LNCaP clone FGC (cell line): ENCODE measurements around the gene ATG5.

Experiments used
- DNase-seq: peaks from one replicate; pipeline ENCODE4 v3.0.0-alpha.2; 2011; ENCODE audit warnings: low read depth
- H3K4me3 ChIP-seq: 2 replicates; pipeline ENCODE4 v1.5.1; 2011; ENCODE audit warnings: mild to moderate bottlenecking, low read depth, low read length, control low read depth
- TF ChIP-seq, protein P1 (sequence below): IDR thresholded peaks from 2 replicates; pipeline ENCODE4 v1.5.1; 2012; ENCODE audit warnings: mild to moderate bottlenecking; ENCODE audit not compliant: control insufficient read depth, insufficient read depth; ENCODE audit errors: extremely low read depth

The ATG5 gene

DNA sequence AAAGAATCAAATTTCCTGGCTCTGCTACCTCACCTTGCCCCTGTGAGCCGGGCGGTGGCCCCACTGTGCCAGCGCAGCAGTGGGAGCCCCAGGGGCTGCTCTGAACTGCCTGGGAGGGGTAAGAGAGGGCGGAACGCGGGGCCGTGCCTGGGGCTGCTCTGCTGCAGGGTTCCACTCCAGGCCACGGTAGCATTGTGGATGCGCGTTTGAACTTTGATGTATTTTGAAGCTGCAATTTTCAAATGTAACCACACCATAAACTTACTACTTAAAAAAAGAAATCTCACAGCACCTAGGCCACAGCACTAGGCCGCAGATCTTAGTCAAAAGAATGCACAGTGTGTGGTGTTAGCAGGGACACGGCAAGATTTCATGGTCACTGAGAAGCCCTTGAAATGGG is 181.9 kb downstream of the ATG5 start:
- no peak for DNase-seq
- no peak overlapping the region for H3K4me3 ChIP-seq
- TF ChIP-seq, protein P1, sequence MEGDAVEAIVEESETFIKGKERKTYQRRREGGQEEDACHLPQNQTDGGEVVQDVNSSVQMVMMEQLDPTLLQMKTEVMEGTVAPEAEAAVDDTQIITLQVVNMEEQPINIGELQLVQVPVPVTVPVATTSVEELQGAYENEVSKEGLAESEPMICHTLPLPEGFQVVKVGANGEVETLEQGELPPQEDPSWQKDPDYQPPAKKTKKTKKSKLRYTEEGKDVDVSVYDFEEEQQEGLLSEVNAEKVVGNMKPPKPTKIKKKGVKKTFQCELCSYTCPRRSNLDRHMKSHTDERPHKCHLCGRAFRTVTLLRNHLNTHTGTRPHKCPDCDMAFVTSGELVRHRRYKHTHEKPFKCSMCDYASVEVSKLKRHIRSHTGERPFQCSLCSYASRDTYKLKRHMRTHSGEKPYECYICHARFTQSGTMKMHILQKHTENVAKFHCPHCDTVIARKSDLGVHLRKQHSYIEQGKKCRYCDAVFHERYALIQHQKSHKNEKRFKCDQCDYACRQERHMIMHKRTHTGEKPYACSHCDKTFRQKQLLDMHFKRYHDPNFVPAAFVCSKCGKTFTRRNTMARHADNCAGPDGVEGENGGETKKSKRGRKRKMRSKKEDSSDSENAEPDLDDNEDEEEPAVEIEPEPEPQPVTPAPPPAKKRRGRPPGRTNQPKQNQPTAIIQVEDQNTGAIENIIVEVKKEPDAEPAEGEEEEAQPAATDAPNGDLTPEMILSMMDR: no peak

GRCh38 chr6:106142876-106143431 is 182.6 kb downstream of the ATG5 start:
- no peak for DNase-seq
- no peak overlapping the region for H3K4me3 ChIP-seq
- TF ChIP-seq, protein P1: no peak

- DNase-seq: no peak
- TF ChIP-seq, protein P1: no peak
- no peak overlapping the region for H3K4me3 ChIP-seq
These were observed 183.9 kb downstream of the ATG5 start for GRCh38 chr6:106141441-106142237.

- TF ChIP-seq, protein P1: no peak
- DNase-seq: no peak
- H3K4me3 ChIP-seq: no peak overlapping the region
These were observed 187.4 kb downstream of the ATG5 start for GRCh38 chr6:106138151-106138550.

GRCh38 chr6:106136845-106137244 is 188.7 kb downstream of the ATG5 start:
- no peak for DNase-seq
- TF ChIP-seq, protein P1: no peak

GRCh38 chr6:106135911-106136571 is 189.5 kb downstream of the ATG5 start:
- H3K4me3 ChIP-seq: no peak overlapping the region
- DNase-seq: no peak
- TF ChIP-seq, protein P1: no peak

More at GRCh38 chr6:106136845-106137244, 188.7 kb downstream of the ATG5 start:
- no peak overlapping the region for H3K4me3 ChIP-seq
